Measurements from ENCODE around the gene KDSR. TPM values are rescaled to one million over a fixed set of nuclear protein-coding genes. Genes with fewer than 3 reads are reported as not detected.
A peak's percentile ranks its signal among the peaks of the same experiment; 100 is the strongest.

The KDSR gene
- total and polyA plus RNA-seq, 9 of the 15 experiments (the other 6 are each of a cell fraction or from before 2014, with no cell fraction given): 4.0 to 24.7 (median 12.4) TPM

GRCh38 chr18:63319383-63320122, 47.5 kb downstream of the KDSR start, which contains the start of gene BCL2 (continued):
- TF ChIP-seq, protein P1, sequence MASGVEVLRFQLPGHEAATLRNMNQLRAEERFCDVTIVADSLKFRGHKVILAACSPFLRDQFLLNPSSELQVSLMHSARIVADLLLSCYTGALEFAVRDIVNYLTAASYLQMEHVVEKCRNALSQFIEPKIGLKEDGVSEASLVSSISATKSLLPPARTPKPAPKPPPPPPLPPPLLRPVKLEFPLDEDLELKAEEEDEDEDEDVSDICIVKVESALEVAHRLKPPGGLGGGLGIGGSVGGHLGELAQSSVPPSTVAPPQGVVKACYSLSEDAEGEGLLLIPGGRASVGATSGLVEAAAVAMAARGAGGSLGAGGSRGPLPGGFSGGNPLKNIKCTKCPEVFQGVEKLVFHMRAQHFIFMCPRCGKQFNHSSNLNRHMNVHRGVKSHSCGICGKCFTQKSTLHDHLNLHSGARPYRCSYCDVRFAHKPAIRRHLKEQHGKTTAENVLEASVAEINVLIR (CRISPR knock-in tag; IDR thresholded peaks at IDR 0.05): no peak
- TF ChIP-seq ZBTB43 (CRISPR knock-in tag; IDR thresholded peaks at IDR 0.05) (no peak), RFX7 (CRISPR knock-in tag; IDR thresholded peaks at IDR 0.05) (no peak)

DNA sequence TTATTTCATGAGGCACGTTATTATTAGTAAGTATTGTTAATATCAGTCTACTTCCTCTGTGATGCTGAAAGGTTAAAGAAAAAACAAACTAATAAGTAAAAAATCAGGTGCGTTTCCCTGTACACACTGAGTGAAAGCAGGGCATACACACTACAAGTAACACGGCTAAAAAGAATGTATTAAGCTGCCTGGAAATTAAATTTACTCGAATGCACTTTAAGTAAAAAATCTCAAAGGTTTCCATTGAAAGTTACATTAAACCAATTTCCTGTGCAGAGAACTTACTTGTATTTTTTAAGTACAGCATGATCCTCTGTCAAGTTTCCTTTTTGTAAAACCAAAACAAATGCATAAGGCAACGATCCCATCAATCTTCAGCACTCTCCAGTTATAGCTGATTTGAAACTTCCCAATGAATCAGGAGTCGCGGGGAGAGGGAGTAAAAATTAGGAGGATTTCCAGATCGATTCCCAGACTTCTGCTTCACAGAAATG, 48.1 kb downstream of the KDSR start:
- no peak for ATAC-seq
- intact Hi-C loops (cut with micrococcal nuclease): no loop called here
- H3K9me1 ChIP-seq (ENCODE audit: control insufficient read depth, insufficient read depth, low read length): no peaks in the 10 kb centered on the region
- no peak for DNase-seq (ENCODE audit: extremely low read depth in 1 of 4, low spot score in 3 of 4)
- CTCF ChIA-PET (ENCODE audit: low intra/inter-chr PET ratio): no interaction called here
- H3K9ac ChIP-seq (ENCODE audit: insufficient read depth in 1 of 2, low read depth in 2 of 2, low read length in 2 of 2): peak overlapping the region in 1 of 2 experiments; percentile 86; a peak in 2 of 4 replicates
- H3K27ac ChIP-seq (ENCODE audit: extremely low read depth, low read depth, low read length): no peak overlapping the region
- H4K20me1 ChIP-seq (replicated peaks; ENCODE audit: control insufficient read depth, insufficient read depth, low read length): no peaks in the 10 kb centered on the region
- 18% methylated on average over 7 of the region's 8 CpGs for WGBS (ENCODE audit: insufficient coverage, low coverage, missing lambda C conversion rate)
- 0 out of 2 replicates have a peak overlapping the region, but pooled peaks have one; percentile 61 for H3K4me2 ChIP-seq (ENCODE audit: insufficient read depth, low read length)
- no TSS peak for BruUV-seq (replicated peaks)
- TF ChIP-seq RUNX1 (IDR thresholded peaks at IDR 0.05; ENCODE audit: low read depth) (no peak), CBX8 (IDR thresholded peaks at IDR 0.05; ENCODE audit: borderline replicate concordance, extremely low read depth, low read depth, low read length, poor library complexity, severe bottlenecking) (peak; percentile 52)
- FAIRE-seq: no peak
- no peaks in the 10 kb centered on the region for H3K9me3 ChIP-seq (replicated peaks; ENCODE audit: control insufficient read depth, insufficient read depth, low read depth, low read length)
- peak overlapping the region; percentile 78; the same call in 1 of the 2 replicates for H2AFZ ChIP-seq (ENCODE audit: low read depth, low read length)
- H3K27me3 ChIP-seq (ENCODE audit: control insufficient read depth in 2 of 2, insufficient read depth in 2 of 2, low read length in 2 of 2): peaks cover 0 to 10% of the 10 kb centered on the region in 2 experiments; a peak in 2 of 5 replicates
- H3K4me1 ChIP-seq (replicated peaks in 1 of 2; ENCODE audit: control insufficient read depth in 2 of 2, insufficient read depth in 2 of 2, low read length in 2 of 2): peaks cover 7 to 17% of the 10 kb centered on the region in 2 experiments; a peak in 4 of 5 replicates
- no peaks in the 10 kb centered on the region for H3K36me3 ChIP-seq (ENCODE audit: control insufficient read depth, insufficient read depth, low read length)
- no peaks in the 10 kb centered on the region for H3K79me2 ChIP-seq (ENCODE audit: control insufficient read depth, insufficient read depth, low read length)
- POLR2A ChIA-PET: interaction anchor here (1.2 kb wide), 1 partner anchor 166 kb away, joined by 3 read pairs; no protein-coding TSS in a partner anchor
- H3K4me3 ChIP-seq: peak overlapping the region; percentile 46
- in situ Hi-C loops (cut with MboI): loop anchor here (5.0 kb wide), 1 partner anchor 302 kb away; no protein-coding TSS in a partner anchor
